IMR-90 (cell line): ENCODE results near the gene FAM47E. TPM values are rescaled to one million over a fixed set of nuclear protein-coding genes. Genes with fewer than 3 reads are reported as not detected.

Experiments used
- ATAC-seq: fragments of 200-7000 bp; cut with Tn5 transposase; 2 replicates; pipeline ENCODE4 v1.9.1; 2020; ENCODE audit warnings: low read depth, mild to moderate bottlenecking, moderate library complexity
- BruUV-seq: library from RNA; stranded (reverse); fragments of 400-500 nt; replicated peaks from 2 replicates; lab custom pipeline; 2021; lab: Mats Ljungman, UMichigan
- CTCF ChIA-PET: fragments of 300-600 bp; formaldehyde crosslinking; extraction: SDS; loops from one replicate; lab custom pipeline; 2021; ENCODE audit warnings: antibody characterized with exemption; lab: Yijun Ruan, JAX
- POLR2A ChIA-PET: fragments of 300-600 bp; sonication (Branson Sonifier 250); formaldehyde crosslinking; loops from one replicate; lab custom pipeline; 2022; ENCODE audit warnings: antibody characterized with exemption; ENCODE audit not compliant: unreplicated experiment; lab: Charles Lee
- DNase-seq: peaks from one replicate; pipeline ENCODE4 v3.0.0; 2013
- H2AFZ ChIP-seq: replicated peaks from 2 replicates; pipeline ENCODE3; 2013; ENCODE audit warnings: low read length, mild to moderate bottlenecking; ENCODE audit not compliant: poor library complexity
- H2AK5ac ChIP-seq: 2 replicates; pipeline ENCODE4 v1.6.1; 2013; ENCODE audit warnings: low read depth, low read length, inconsistent platforms
- H2AK9ac ChIP-seq: replicated peaks from 2 replicates; pipeline ENCODE3; 2013; ENCODE audit warnings: mild to moderate bottlenecking, low read depth, low read length, moderate library complexity; ENCODE audit not compliant: poor library complexity
- H2BK120ac ChIP-seq: 2 replicates; pipeline ENCODE4 v1.6.1; 2013; ENCODE audit warnings: low read depth, low read length, inconsistent platforms
- H2BK15ac ChIP-seq: 3 replicates; pipeline ENCODE4 v1.6.1; 2013; ENCODE audit warnings: low read depth, low read length, inconsistent platforms
- H2BK20ac ChIP-seq: 2 replicates; pipeline ENCODE4 v1.6.1; 2013; ENCODE audit warnings: low read depth, mild to moderate bottlenecking, inconsistent platforms, low read length, moderate library complexity
- H2BK5ac ChIP-seq: 2 replicates; pipeline ENCODE4 v1.6.1; 2013; ENCODE audit warnings: mild to moderate bottlenecking, low read depth, low read length, inconsistent platforms; ENCODE audit not compliant: poor library complexity, severe bottlenecking
- H3K14ac ChIP-seq: replicated peaks from 2 replicates; pipeline ENCODE4 v1.6.1; 2013; ENCODE audit warnings: low read depth, low read length, inconsistent platforms
- H3K18ac ChIP-seq: 2 replicates; pipeline ENCODE4 v1.6.1; 2013; ENCODE audit warnings: low read depth, low read length, control low read depth
- H3K23ac ChIP-seq: 2 replicates; pipeline ENCODE4 v1.6.1; 2013; ENCODE audit warnings: low read depth, low read length, inconsistent platforms
- H3K27ac ChIP-seq: 2 replicates; pipeline ENCODE4 v1.5.1; 2013; ENCODE audit warnings: mild to moderate bottlenecking, control low read depth, low read length; ENCODE audit not compliant: insufficient read depth
- H3K27me3 ChIP-seq: 2 replicates; pipeline ENCODE4 v1.6.1; 2013; ENCODE audit warnings: low read length; ENCODE audit not compliant: control insufficient read depth, insufficient read depth
- H3K36me3 ChIP-seq: 2 replicates; pipeline ENCODE4 v1.6.1; 2013; ENCODE audit warnings: low read length, mixed read lengths; ENCODE audit not compliant: control insufficient read depth, insufficient read depth
- H3K4ac ChIP-seq: 2 replicates; pipeline ENCODE4 v1.6.1; 2013; ENCODE audit warnings: low read depth, low read length, inconsistent platforms
- H3K4me1 ChIP-seq: 2 replicates; pipeline ENCODE4 v1.6.1; 2013; ENCODE audit warnings: low read length, mixed read lengths; ENCODE audit not compliant: control insufficient read depth, insufficient read depth
- H3K4me2 ChIP-seq: 2 replicates; pipeline ENCODE4 v1.6.1; 2013; ENCODE audit warnings: low read depth, mild to moderate bottlenecking, control low read depth, low read length, moderate library complexity
- H3K4me3 ChIP-seq: 2 replicates; pipeline ENCODE4 v1.5.1; 2013; ENCODE audit warnings: low read depth, mild to moderate bottlenecking, control low read depth, low read length, moderate library complexity; ENCODE audit not compliant: insufficient read depth
- H3K56ac ChIP-seq: 2 replicates; pipeline ENCODE4 v1.6.1; 2013; ENCODE audit warnings: low read length, inconsistent platforms; ENCODE audit not compliant: insufficient read depth; ENCODE audit errors: extremely low read depth
- H3K79me1 ChIP-seq, 2 experiments: 2 replicates each; pipeline ENCODE4 v1.6.1; 2013; ENCODE audit warnings: low read length in 2 of 2, inconsistent platforms in 1 of 2, low read depth in 1 of 2
- H3K9ac ChIP-seq: 2 replicates; pipeline ENCODE4 v1.6.1; 2013; ENCODE audit warnings: low read depth, low read length, control low read depth
- H3K9me1 ChIP-seq: 2 replicates; pipeline ENCODE4 v1.6.1; 2013; ENCODE audit warnings: low read length, inconsistent platforms; ENCODE audit not compliant: insufficient read depth
- H3K9me3 ChIP-seq: 2 replicates; pipeline ENCODE4 v1.6.1; 2013; ENCODE audit warnings: low read length; ENCODE audit not compliant: control insufficient read depth, insufficient read depth
- H4K20me1 ChIP-seq: 2 replicates; pipeline ENCODE4 v1.6.1; 2013; ENCODE audit warnings: low read length, inconsistent platforms; ENCODE audit not compliant: insufficient read depth
- H4K5ac ChIP-seq: 2 replicates; pipeline ENCODE4 v1.6.1; 2013; ENCODE audit warnings: mild to moderate bottlenecking, low read depth, low read length, control low read depth
- H4K8ac ChIP-seq, 2 experiments: 2 replicates each; pipeline ENCODE4 v1.6.1; 2013; ENCODE audit warnings: low read depth in 2 of 2, low read length in 2 of 2, control low read depth in 1 of 2, inconsistent platforms in 1 of 2
- H4K91ac ChIP-seq: 2 replicates; pipeline ENCODE4 v1.6.1; 2013; ENCODE audit warnings: low read depth, low read length, inconsistent platforms; ENCODE audit not compliant: insufficient read depth
- CHD1 ChIP-seq: IDR thresholded peaks from 2 replicates; pipeline ENCODE4 v1.6.1; 2012; ENCODE audit warnings: low read depth, low read length, improper control_type of control experiment
- MXI1 ChIP-seq: IDR thresholded peaks from 2 replicates; pipeline ENCODE4 v1.6.1; 2012; ENCODE audit warnings: low read depth, mild to moderate bottlenecking, low read length, moderate library complexity, borderline replicate concordance
- SMC3 ChIP-seq: fragments of 150-350 bp; IDR thresholded peaks from 2 replicates; pipeline ENCODE4 v1.6.1; 2016; ENCODE audit warnings: low read depth, mild to moderate bottlenecking, antibody characterized with exemption, low read length, moderate library complexity
- WGBS, 2 experiments: methylation state at CpG; one replicate each; pipeline versions ENCODE4 v1.1.5 to v1.1.7; 2013; ENCODE audit warnings: missing lambda C conversion rate in 2 of 2; ENCODE audit not compliant: insufficient read length in 1 of 2; ENCODE audit errors: extremely low coverage in 2 of 2; 5-methylcytosine and 5-hydroxymethylcytosine counted together
- dilution Hi-C: fragments of 300-500 bp; cut with HindIII; formaldehyde crosslinking; loops from one replicate; pipeline ENCODE4 v1.14.3; 2018; ENCODE audit warnings: low sequenced_read_pairs; ENCODE audit not compliant: unreplicated experiment
- in situ Hi-C: fragments of 300-500 bp; cut with MboI; formaldehyde crosslinking; loops from 3 replicates; pipeline ENCODE4 v1.14.3; 2019; ENCODE audit warnings: low sequenced_read_pairs, inconsistent platforms, mixed read lengths
- intact Hi-C: fragments of 100-400 bp; cut with micrococcal nuclease; formaldehyde crosslinking; loops from 2 replicates; pipeline ENCODE4 v1.10.0; 2022
- polyA plus RNA-seq, 3 experiments: library from polyadenylated mRNA; depleted of rRNA; stranded (reverse); fragments of >200 nt; gene quantifications; 2 replicates each; pipeline ENCODE4 v1.2.3, GENCODE V29; 2012; ENCODE audit warnings: low replicate concordance in 1 of 3
- total RNA-seq: library from RNA; depleted of rRNA; stranded (reverse); fragments of >200 nt; gene quantifications from 2 replicates; pipeline ENCODE4 v1.2.3, GENCODE V29; 2012
- TF ChIP-seq, protein P1 (sequence below): conservative IDR thresholded peaks from 2 replicates; pipeline ENCODE4 v1.5.1; 2012; ENCODE audit warnings: mild to moderate bottlenecking, low read depth, low read length, improper control_type of control experiment

Gene FAM47E
- total and polyA plus RNA-seq, 2 of the 4 experiments (the other 2 are of a cell fraction) = 0.05 TPM; not detected in 1

DNA sequence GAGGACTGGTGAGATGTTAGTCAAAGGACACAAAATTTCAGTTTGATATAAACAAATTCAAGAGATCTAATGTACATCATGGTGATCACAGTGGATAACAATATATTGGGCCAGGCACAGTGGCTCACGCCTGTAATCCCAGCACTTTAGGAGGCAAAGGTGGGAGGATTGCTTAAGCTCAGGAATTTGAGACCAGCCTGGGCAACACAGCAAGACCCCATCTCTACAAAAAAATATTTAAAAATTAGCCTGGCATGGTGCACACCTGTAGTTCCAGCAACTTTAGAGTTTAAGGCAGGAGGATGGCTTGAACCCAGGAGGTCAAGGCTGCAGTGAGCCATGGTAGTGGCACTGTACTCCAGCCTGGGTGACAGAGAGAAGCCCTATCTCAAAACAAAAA, 46.6 kb upstream of the FAM47E start:
- ChIA-PET CTCF (interaction anchor here (1.0 kb wide), 1 partner anchor 25 kb away, joined by 5 read pairs; no protein-coding TSS in a partner anchor), POLR2A (no interaction called here)
- no peak overlapping the region for H2AK5ac ChIP-seq
- peaks cover 1% of the 10 kb centered on the region; the same call in 1 of the 2 replicates for H3K36me3 ChIP-seq
- H2AK9ac ChIP-seq = no peak overlapping the region
- ATAC-seq (no peak), DNase-seq (no peak)
- H3K9me3 ChIP-seq = no peaks in the 10 kb centered on the region
- H2BK15ac ChIP-seq = no peak overlapping the region
- H3K27me3 ChIP-seq = no peaks in the 10 kb centered on the region
- H4K91ac ChIP-seq = no peak overlapping the region
- H4K8ac ChIP-seq = no peak overlapping the region
- BruUV-seq = no TSS peak
- no peak overlapping the region for H2BK5ac ChIP-seq
- dilution Hi-C loops (no loop called here), in situ Hi-C loops (loop anchor here (5.0 kb wide), 1 partner anchor 962 kb away; no protein-coding TSS in a partner anchor), intact Hi-C loops (no loop called here)
- TF ChIP-seq, protein P1, sequence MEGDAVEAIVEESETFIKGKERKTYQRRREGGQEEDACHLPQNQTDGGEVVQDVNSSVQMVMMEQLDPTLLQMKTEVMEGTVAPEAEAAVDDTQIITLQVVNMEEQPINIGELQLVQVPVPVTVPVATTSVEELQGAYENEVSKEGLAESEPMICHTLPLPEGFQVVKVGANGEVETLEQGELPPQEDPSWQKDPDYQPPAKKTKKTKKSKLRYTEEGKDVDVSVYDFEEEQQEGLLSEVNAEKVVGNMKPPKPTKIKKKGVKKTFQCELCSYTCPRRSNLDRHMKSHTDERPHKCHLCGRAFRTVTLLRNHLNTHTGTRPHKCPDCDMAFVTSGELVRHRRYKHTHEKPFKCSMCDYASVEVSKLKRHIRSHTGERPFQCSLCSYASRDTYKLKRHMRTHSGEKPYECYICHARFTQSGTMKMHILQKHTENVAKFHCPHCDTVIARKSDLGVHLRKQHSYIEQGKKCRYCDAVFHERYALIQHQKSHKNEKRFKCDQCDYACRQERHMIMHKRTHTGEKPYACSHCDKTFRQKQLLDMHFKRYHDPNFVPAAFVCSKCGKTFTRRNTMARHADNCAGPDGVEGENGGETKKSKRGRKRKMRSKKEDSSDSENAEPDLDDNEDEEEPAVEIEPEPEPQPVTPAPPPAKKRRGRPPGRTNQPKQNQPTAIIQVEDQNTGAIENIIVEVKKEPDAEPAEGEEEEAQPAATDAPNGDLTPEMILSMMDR = no peak
- TF ChIP-seq SMC3 = no peak
- no peak for TF ChIP-seq MXI1
- TF ChIP-seq CHD1 = no peak
- no peak overlapping the region for H3K23ac ChIP-seq
- peaks cover 19 to 63% of the 10 kb centered on the region in 2 experiments for H3K79me1 ChIP-seq
- peaks cover 21% of the 10 kb centered on the region; the same call in 1 of the 2 replicates for H4K20me1 ChIP-seq
- H3K9ac ChIP-seq = no peak overlapping the region
- no peak overlapping the region for H2AFZ ChIP-seq
- H4K5ac ChIP-seq = no peak overlapping the region
- H3K9me1 ChIP-seq = peaks cover 17% of the 10 kb centered on the region
- no peak overlapping the region for H3K18ac ChIP-seq
- no peak overlapping the region for H3K4me3 ChIP-seq
- no peak overlapping the region for H3K56ac ChIP-seq
- H2BK120ac ChIP-seq = no peak overlapping the region
- no peak overlapping the region for H3K14ac ChIP-seq
- no peak overlapping the region for H2BK20ac ChIP-seq
- no peak overlapping the region for H3K27ac ChIP-seq
- H3K4ac ChIP-seq = no peak overlapping the region
- peaks cover 24% of the 10 kb centered on the region for H3K4me1 ChIP-seq
- H3K4me2 ChIP-seq = no peak overlapping the region
- no CpG with 5 or more reads among the region's 1 CpG for WGBS, 2 experiments
